OCI-LY3 (cell line): ENCODE data around the gene IL21R.

Experiments
- H2AFZ ChIP-seq: fragments of 200-600, 300-600 bp; shearing (Covaris generic); 2 replicates; pipeline ENCODE4 v1.6.0; 2014; ENCODE audit warnings: antibody characterized with exemption, low read depth, low read length
- H3K27ac ChIP-seq: fragments of 200-600, 300-600 bp; sonication (generic); 2 replicates; pipeline ENCODE4 v1.5.1; 2014; ENCODE audit warnings: mild to moderate bottlenecking, low read length, moderate library complexity, mixed read lengths
- H3K27me3 ChIP-seq: fragments of 200-600, 300-600 bp; sonication (generic); 2 replicates; pipeline ENCODE4 v1.6.1; 2014; ENCODE audit warnings: low read depth, low read length, mixed read lengths
- H3K36me3 ChIP-seq: fragments of 200-600, 300-600 bp; sonication (generic); replicated peaks from 2 replicates; pipeline ENCODE3; 2014; ENCODE audit warnings: low read depth, low read length, mixed read lengths
- H3K4me1 ChIP-seq: fragments of 300-600, 200-600 bp; sonication (generic); 2 replicates; pipeline ENCODE4 v1.6.1; 2014; ENCODE audit warnings: low read length, mixed read lengths
- H3K4me2 ChIP-seq: fragments of 200-600, 300-600 bp; sonication (generic); 2 replicates; pipeline ENCODE4 v1.6.1; 2014; ENCODE audit warnings: low read length, mixed read lengths
- H3K4me3 ChIP-seq: fragments of 300-600, 200-600 bp; sonication (generic); 2 replicates; pipeline ENCODE4 v1.5.1; 2014; ENCODE audit warnings: antibody characterized with exemption, mild to moderate bottlenecking, low read length, moderate library complexity
- H3K79me2 ChIP-seq: fragments of 300-600, 200-600 bp; shearing (Covaris generic); 2 replicates; pipeline ENCODE4 v1.6.1; 2014; ENCODE audit warnings: mild to moderate bottlenecking, low read length, mixed read lengths
- H3K9ac ChIP-seq: fragments of 300-600, 200-600 bp; shearing (Covaris generic); 2 replicates; pipeline ENCODE4 v1.6.0; 2014; ENCODE audit warnings: mild to moderate bottlenecking, low read length, moderate library complexity
- H3K9me3 ChIP-seq: fragments of 200-600, 300-600 bp; shearing (Covaris generic); 2 replicates; pipeline ENCODE4 v1.6.1; 2014; ENCODE audit warnings: low read length, mixed read lengths; ENCODE audit not compliant: insufficient read depth
- H4K20me1 ChIP-seq: fragments of 200-600, 300-600 bp; sonication (generic); 2 replicates; pipeline ENCODE4 v1.6.1; 2016; ENCODE audit warnings: low read length, mixed read lengths; ENCODE audit not compliant: insufficient read depth
- CTCF ChIP-seq: fragments of 200-600, 300-600 bp; sonication (generic); IDR thresholded peaks from 2 replicates; pipeline ENCODE4 v1.5.1; 2014; ENCODE audit warnings: antibody characterized with exemption, low read length, low read depth
- EZH2phosphoT487 ChIP-seq: fragments of 200-600 bp; shearing (Covaris generic); IDR thresholded peaks from 2 replicates; pipeline ENCODE4 v1.6.1; 2018; ENCODE audit warnings: antibody characterized with exemption, mixed run types, low read depth

Gene IL21R

DNA sequence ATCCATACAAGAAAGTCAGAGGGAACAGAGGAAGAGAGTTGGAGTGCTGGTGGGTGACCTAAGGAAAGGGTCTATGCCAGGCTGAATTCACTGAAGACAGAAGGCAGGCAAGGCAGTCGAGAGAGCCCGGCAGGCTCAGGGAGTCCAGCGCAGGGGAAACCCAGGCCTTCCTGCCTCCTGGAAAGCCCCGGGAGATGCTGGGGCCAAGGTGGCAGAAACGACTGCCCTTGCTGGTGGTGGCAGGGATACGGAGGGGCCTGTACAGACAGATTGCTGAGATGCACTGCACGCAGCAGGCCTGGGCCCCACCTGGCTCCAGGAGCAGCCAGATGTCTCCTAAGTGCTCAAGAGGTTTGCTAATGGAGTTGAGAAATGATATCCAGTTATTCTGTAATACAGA lies 87.9 kb downstream of the IL21R start:
- Histone ChIP-seq H3K4me3 (no peak overlapping the region), H2AFZ (no peak overlapping the region), H3K9me3 (no peaks in the 10 kb centered on the region), H3K9ac (no peak overlapping the region), H3K27me3 (no peaks in the 10 kb centered on the region), H4K20me1 (no peaks in the 10 kb centered on the region), H3K4me2 (no peak overlapping the region), H3K36me3 (peaks cover 57% of the 10 kb centered on the region), H3K4me1 (no peaks in the 10 kb centered on the region), H3K79me2 (no peaks in the 10 kb centered on the region), H3K27ac (no peak overlapping the region)
- no peak for TF ChIP-seq CTCF
- TF ChIP-seq EZH2phosphoT487, result no peak

DNA sequence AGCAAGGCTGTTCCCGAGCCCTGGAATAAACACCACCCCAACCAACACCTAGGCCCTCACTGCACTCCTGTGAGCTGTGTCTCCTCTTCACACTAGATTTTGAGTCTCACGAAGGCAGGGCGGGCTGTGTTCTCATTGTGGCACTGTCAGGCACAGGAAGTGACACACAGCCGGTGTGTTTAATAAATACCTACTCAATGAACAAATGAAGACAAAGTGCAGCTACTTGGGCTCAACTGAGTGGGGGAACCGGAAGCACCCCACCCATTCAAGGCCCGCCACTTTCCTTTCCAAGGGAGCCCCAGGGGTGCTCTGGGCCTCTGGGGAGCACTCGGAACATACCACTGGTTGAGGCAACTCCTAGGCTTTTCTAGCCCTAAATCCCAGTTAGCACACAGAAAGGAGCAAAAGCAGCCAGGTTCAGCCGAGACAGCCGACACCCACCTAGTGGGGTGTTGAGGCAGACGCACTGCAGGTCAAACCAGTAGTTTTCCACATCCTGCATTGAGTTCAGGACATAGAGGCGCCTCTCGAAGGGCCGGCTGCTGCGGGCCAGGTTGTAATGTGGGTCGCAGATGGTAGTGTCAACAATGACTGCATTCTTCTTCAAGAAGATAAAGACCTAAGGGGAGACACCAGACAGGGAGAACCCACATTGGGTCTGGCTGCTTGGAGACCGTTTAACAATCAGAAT lies 90.1 kb downstream of the IL21R start:
- Histone ChIP-seq H4K20me1 (no peaks in the 10 kb centered on the region), H3K4me3 (no peak overlapping the region), H3K4me1 (no peaks in the 10 kb centered on the region), H3K9me3 (no peaks in the 10 kb centered on the region), H3K9ac (no peak overlapping the region), H3K36me3 (peaks cover 54% of the 10 kb centered on the region), H3K4me2 (no peak overlapping the region), H3K27ac (no peak overlapping the region), H2AFZ (no peak overlapping the region), H3K27me3 (no peaks in the 10 kb centered on the region), H3K79me2 (no peaks in the 10 kb centered on the region)
- TF ChIP-seq CTCF (no peak), EZH2phosphoT487 (no peak)

- no peak overlapping the region for H3K9ac ChIP-seq
- H3K4me3 ChIP-seq, result no peak overlapping the region
- H3K4me1 ChIP-seq, result no peaks in the 10 kb centered on the region
- no peak overlapping the region for H3K27ac ChIP-seq
- TF ChIP-seq CTCF (no peak), EZH2phosphoT487 (no peak)
- H3K9me3 ChIP-seq, result no peaks in the 10 kb centered on the region
- no peaks in the 10 kb centered on the region for H3K79me2 ChIP-seq
- no peak overlapping the region for H2AFZ ChIP-seq
- H3K36me3 ChIP-seq, result peaks cover 54% of the 10 kb centered on the region
- no peaks in the 10 kb centered on the region for H3K27me3 ChIP-seq
- no peaks in the 10 kb centered on the region for H4K20me1 ChIP-seq
- no peak overlapping the region for H3K4me2 ChIP-seq
These were observed 90.6 kb downstream of the IL21R start for GRCh38 chr16:27492588-27492979.

DNA sequence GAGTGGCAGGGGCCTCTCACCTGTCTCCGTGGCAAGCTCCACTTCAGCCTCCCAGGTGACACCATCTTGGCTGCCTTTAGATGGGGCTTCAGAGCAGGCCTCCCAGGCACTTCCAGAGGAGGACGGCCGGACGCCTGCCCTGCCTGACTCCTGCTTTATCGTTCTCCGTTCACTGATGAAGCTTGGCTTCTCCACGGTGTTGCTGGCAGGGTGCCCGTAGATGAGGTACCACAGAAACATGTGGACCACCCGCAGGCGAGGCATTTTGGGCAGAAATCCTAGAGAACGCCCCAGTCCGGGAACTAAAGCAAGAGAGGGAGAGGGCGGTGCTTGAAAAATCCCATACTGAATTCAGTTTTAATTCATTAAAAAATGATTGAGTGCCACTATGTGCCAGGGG lies 93.2 kb downstream of the IL21R start:
- no peak overlapping the region for H3K4me2 ChIP-seq
- no peak overlapping the region for H3K4me3 ChIP-seq
- H3K27me3 ChIP-seq, result no peaks in the 10 kb centered on the region
- no peaks in the 10 kb centered on the region for H4K20me1 ChIP-seq
- TF ChIP-seq CTCF, result no peak
- TF ChIP-seq EZH2phosphoT487, result no peak
- H3K36me3 ChIP-seq, result peaks cover 49% of the 10 kb centered on the region
- no peak overlapping the region for H2AFZ ChIP-seq
- H3K27ac ChIP-seq, result no peak overlapping the region
- no peaks in the 10 kb centered on the region for H3K79me2 ChIP-seq
- H3K9ac ChIP-seq, result no peak overlapping the region
- H3K4me1 ChIP-seq, result no peaks in the 10 kb centered on the region
- H3K9me3 ChIP-seq, result no peaks in the 10 kb centered on the region
